ENCODE results near the gene ATP6V1B1.

Gene ATP6V1B1

GRCh38 chr2:70977605-70978205 lies 42.0 kb downstream of the ATP6V1B1 start:
- peaks cover 13 to 21% of the 10 kb centered on the region in 2 experiments for H3K4me1 ChIP-seq (ENCODE audit: control insufficient read depth in 1 of 2, insufficient read depth in 1 of 2, low read depth in 1 of 2, low read length in 1 of 2)
- peak overlapping the region; percentile 68 to 77 for H3K4me3 ChIP-seq (ENCODE audit: low read depth in 1 of 2, low read length in 1 of 2)
- no peaks in the 10 kb centered on the region for H3K9me3 ChIP-seq
- no peak for TF ChIP-seq CTCF (IDR thresholded peaks at IDR 0.05)
- peak overlapping the region; percentile 64 for H3K27ac ChIP-seq
- no peaks in the 10 kb centered on the region for H3K36me3 ChIP-seq
- H3K27me3 ChIP-seq: peaks cover 65% of the 10 kb centered on the region

GRCh38 chr2:70978341-70979179 lies 42.9 kb downstream of the ATP6V1B1 start, which contains the start of gene ANKRD53:
TSS of gene ANKRD53 (plus strand) at chr2:70978630. CDS start at chr2:70978646, 16 bp downstream.
- H3K9me3 ChIP-seq: no peaks in the 10 kb centered on the region
- H3K27ac ChIP-seq: peak within 1 kb of the TSS; percentile 64
- peak within 1 kb of the TSS; percentile 68 to 77 for H3K4me3 ChIP-seq (ENCODE audit: low read depth in 1 of 2, low read length in 1 of 2)
- H3K36me3 ChIP-seq: no peaks in the 10 kb centered on the region
- TF ChIP-seq CTCF (IDR thresholded peaks at IDR 0.05): no peak
- H3K4me1 ChIP-seq (ENCODE audit: control insufficient read depth in 1 of 2, insufficient read depth in 1 of 2, low read depth in 1 of 2, low read length in 1 of 2): peaks cover 13 to 21% of the 10 kb centered on the region in 2 experiments
- H3K27me3 ChIP-seq: peaks cover 56% of the 10 kb centered on the region

GRCh38 chr2:70979180-70979488 lies 43.4 kb downstream of the ATP6V1B1 start:
- peaks cover 52% of the 10 kb centered on the region for H3K27me3 ChIP-seq
- no peak overlapping the region for H3K4me3 ChIP-seq (ENCODE audit: low read depth in 1 of 2, low read length in 1 of 2)
- no peak for TF ChIP-seq CTCF (IDR thresholded peaks at IDR 0.05)
- no peaks in the 10 kb centered on the region for H3K9me3 ChIP-seq
- H3K36me3 ChIP-seq: no peaks in the 10 kb centered on the region
- no peak overlapping the region for H3K27ac ChIP-seq
- H3K4me1 ChIP-seq (ENCODE audit: control insufficient read depth in 1 of 2, insufficient read depth in 1 of 2, low read depth in 1 of 2, low read length in 1 of 2): peaks cover 13 to 21% of the 10 kb centered on the region in 2 experiments

- Histone ChIP-seq H3K4me3 (ENCODE audit: low read depth in 1 of 2, low read length in 1 of 2) (no peak overlapping the region), H3K27ac (no peak overlapping the region), H3K36me3 (no peaks in the 10 kb centered on the region), H3K4me1 (ENCODE audit: control insufficient read depth in 1 of 2, insufficient read depth in 1 of 2, low read depth in 1 of 2, low read length in 1 of 2) (peaks cover 13 to 23% of the 10 kb centered on the region in 2 experiments), H3K9me3 (no peaks in the 10 kb centered on the region), H3K27me3 (peaks cover 48% of the 10 kb centered on the region)
- TF ChIP-seq CTCF (IDR thresholded peaks at IDR 0.05): no peak
These were observed 43.9 kb downstream of the ATP6V1B1 start for GRCh38 chr2:70979626-70980025.

GRCh38 chr2:70981421-70981820 lies 45.7 kb downstream of the ATP6V1B1 start:
- H3K4me1 ChIP-seq (ENCODE audit: control insufficient read depth in 1 of 2, insufficient read depth in 1 of 2, low read depth in 1 of 2, low read length in 1 of 2): peaks cover 13 to 29% of the 10 kb centered on the region in 2 experiments
- no peaks in the 10 kb centered on the region for H3K9me3 ChIP-seq
- no peak for TF ChIP-seq CTCF (IDR thresholded peaks at IDR 0.05)

More at GRCh38 chr2:70981421-70981820, 45.7 kb downstream of the ATP6V1B1 start:
- peaks cover 31% of the 10 kb centered on the region for H3K27me3 ChIP-seq
- H3K4me3 ChIP-seq (ENCODE audit: low read depth in 1 of 2, low read length in 1 of 2): no peak overlapping the region
- H3K27ac ChIP-seq: no peak overlapping the region
- H3K36me3 ChIP-seq: peaks cover 10% of the 10 kb centered on the region
